A673 (cell line): ENCODE results near the gene BCAR3.

Experiments
- CTCF ChIP-seq: fragments of 300-800, 200-600 bp; sonication (generic); conservative IDR thresholded peaks from 2 replicates; pipeline ENCODE4 v1.5.1; 2017; ENCODE audit warnings: low read depth, mild to moderate bottlenecking, antibody characterized with exemption, low read length, moderate library complexity, mixed read lengths
- EZH2 ChIP-seq: fragments of 200-600 bp; sonication (generic); IDR thresholded peaks from 2 replicates; pipeline ENCODE4 v1.6.1; 2017; ENCODE audit warnings: borderline replicate concordance, low read depth, mild to moderate bottlenecking, mixed read lengths, antibody characterized with exemption, low read length; ENCODE audit not compliant: poor library complexity, severe bottlenecking

DNA sequence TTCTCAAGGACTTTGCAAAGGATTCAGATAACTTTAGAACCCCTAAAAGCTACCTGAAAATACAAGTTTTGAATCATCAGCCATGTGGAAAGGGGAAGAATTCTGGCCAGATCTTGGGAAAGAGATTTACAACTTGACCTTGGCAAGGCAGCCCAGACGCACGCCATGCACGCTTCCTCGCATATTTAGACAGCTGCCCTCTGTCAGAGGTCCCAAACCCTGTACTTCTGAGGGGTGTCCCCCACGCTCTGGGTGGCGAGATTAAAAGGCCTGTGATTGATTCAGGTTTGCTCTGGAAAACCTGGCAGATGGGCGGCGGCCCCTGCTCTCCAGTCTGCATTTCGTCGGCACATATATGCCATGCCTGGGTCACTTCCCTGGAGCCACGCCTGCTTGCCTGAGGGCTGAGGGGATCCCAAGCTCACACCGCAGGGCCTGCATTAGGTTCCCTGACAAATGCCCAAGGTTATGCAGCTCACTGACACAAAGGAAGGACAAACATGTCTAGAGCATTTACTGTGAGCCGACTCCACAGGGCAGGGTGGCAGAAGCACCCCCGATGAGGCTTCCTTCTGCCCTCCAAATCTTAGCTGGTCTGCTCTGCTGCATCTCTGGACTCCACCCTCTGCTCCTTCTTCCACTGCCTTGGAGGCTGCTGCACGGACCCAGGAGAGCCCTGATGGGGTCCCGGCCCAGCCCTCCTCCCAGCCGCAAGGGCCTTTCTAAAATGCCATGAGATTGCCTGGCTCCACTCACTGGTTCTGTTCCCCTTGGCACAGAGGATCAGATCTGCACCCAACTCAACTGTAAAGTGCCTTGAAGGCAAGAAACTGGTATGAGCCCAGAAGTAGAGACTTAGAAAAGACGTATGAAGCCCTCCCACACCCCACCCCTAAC is 103.9 kb downstream of the BCAR3 start:
- TF ChIP-seq EZH2 (no peak), CTCF (no peak)
